Thymus (tissue), 11 donors: Measurements from ENCODE around the gene GPNMB. TPM values are rescaled to one million over a fixed set of nuclear protein-coding genes. Genes with fewer than 3 reads are reported as not detected.
"Not testable (repeated sequence)": the region's sequence is repeated elsewhere in the genome, so short reads cannot be mapped to it uniquely, and the experiment has no call there.

Experiments used
- DNase-seq, 9 donors: peaks; one replicate each; pipeline ENCODE4 v3.0.0-alpha.2; 2013; ENCODE audit warnings: low spot score in 9 of 9, low read depth in 6 of 9, missing footprints in 1 of 9
- H3K27ac ChIP-seq, 2 donors: one replicate each; pipeline ENCODE4 v1.5.1; 2013; ENCODE audit warnings: control low read depth in 1 of 2, low read depth in 1 of 2, low read length in 1 of 2, mild to moderate bottlenecking in 1 of 2, moderate library complexity in 1 of 2
- H3K27me3 ChIP-seq, 2 donors: one replicate each; pipeline ENCODE4 v1.5.1; 2013; ENCODE audit warnings: low read length in 1 of 2; ENCODE audit not compliant: control insufficient read depth in 2 of 2, insufficient read depth in 1 of 2
- H3K36me3 ChIP-seq, 2 donors: one replicate each; pipeline ENCODE4 v1.5.1; 2013; ENCODE audit warnings: low read length in 1 of 2, mild to moderate bottlenecking in 1 of 2, moderate library complexity in 1 of 2; ENCODE audit not compliant: control insufficient read depth in 2 of 2, insufficient read depth in 2 of 2
- H3K4me1 ChIP-seq, 2 donors: one replicate each; pipeline ENCODE4 v1.5.1; 2013; ENCODE audit warnings: low read length in 2 of 2; ENCODE audit not compliant: control insufficient read depth in 2 of 2, insufficient read depth in 2 of 2
- H3K4me3 ChIP-seq, 2 donors: one replicate each; pipeline ENCODE4 v1.5.1; 2013; ENCODE audit warnings: low read length in 2 of 2, control low read depth in 1 of 2, mild to moderate bottlenecking in 1 of 2
- H3K9me3 ChIP-seq, 2 donors: one replicate each; pipeline ENCODE4 v1.5.1; 2013; ENCODE audit warnings: low read length in 1 of 2, mild to moderate bottlenecking in 1 of 2; ENCODE audit not compliant: control insufficient read depth in 2 of 2, insufficient read depth in 1 of 2
- WGBS: extraction: QIAGEN DNeasy Blood & Tissue Kit; methylation state at CpG from one replicate; pipeline ENCODE4 v1.1.7; 2013; 5-methylcytosine and 5-hydroxymethylcytosine counted together
- polyA plus RNA-seq: library from polyadenylated mRNA; stranded (reverse); fragments of 200-250 nt; gene quantifications from one replicate; pipeline ENCODE4 v1.2.3, GENCODE V29; 2013
- total RNA-seq: library from RNA; stranded (reverse); fragments of 120-200 nt; gene quantifications from one replicate; pipeline ENCODE4 v1.2.4, GENCODE V29; 2013
- donor health status: healthy.

The GPNMB gene
- total and polyA plus RNA-seq, 2 donors = 63.4 to 150 TPM

DNA sequence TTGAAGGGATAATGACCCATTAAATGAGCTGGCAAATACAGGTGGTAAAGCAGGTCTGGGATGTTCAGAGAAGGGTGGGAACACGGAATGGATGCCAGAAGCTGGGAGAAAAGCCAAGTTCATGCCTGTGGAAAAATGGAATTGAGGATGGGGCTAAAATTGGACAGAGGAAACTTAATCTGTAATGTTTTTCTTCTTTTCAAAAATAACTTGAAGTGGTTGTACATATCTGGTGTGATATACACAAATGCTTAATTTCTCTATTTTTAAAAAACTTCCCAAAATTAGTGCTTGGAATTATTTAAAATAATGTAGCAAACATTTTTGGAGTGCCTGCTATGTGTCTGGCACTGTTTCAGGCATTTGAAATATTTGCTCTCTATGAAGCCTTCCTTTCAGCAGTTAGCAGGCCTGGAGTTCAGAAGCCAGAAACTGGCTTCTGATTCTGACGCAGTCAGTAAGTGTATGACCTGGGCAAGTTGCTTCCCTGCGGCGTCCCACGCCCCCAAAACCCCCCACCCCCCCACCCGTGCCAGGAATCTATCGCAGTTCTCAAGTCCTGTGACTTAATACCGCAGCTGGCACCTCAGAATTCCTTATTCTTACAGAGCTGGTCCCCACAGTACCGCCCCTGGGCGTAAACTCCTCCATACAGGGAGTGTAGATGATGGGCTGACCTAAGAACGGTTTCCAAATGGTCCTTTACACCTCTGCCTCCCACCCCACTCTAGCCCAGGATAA lies 51.7 kb downstream of the GPNMB start:
- no peak for DNase-seq
- 96% methylated on average over 11 of the region's 11 CpGs for WGBS
- Histone ChIP-seq H3K27ac (peak overlapping the region; percentile 75 to 77), H3K36me3 (peaks cover 5 to 6% of the 10 kb centered on the region in 2 donors), H3K9me3 (no peaks in the 10 kb centered on the region), H3K27me3 (peaks cover 0 to 2% of the 10 kb centered on the region in 2 donors), H3K4me1 (peaks cover 5 to 17% of the 10 kb centered on the region in 2 donors), H3K4me3 (peak overlapping the region; percentile 86)

DNA sequence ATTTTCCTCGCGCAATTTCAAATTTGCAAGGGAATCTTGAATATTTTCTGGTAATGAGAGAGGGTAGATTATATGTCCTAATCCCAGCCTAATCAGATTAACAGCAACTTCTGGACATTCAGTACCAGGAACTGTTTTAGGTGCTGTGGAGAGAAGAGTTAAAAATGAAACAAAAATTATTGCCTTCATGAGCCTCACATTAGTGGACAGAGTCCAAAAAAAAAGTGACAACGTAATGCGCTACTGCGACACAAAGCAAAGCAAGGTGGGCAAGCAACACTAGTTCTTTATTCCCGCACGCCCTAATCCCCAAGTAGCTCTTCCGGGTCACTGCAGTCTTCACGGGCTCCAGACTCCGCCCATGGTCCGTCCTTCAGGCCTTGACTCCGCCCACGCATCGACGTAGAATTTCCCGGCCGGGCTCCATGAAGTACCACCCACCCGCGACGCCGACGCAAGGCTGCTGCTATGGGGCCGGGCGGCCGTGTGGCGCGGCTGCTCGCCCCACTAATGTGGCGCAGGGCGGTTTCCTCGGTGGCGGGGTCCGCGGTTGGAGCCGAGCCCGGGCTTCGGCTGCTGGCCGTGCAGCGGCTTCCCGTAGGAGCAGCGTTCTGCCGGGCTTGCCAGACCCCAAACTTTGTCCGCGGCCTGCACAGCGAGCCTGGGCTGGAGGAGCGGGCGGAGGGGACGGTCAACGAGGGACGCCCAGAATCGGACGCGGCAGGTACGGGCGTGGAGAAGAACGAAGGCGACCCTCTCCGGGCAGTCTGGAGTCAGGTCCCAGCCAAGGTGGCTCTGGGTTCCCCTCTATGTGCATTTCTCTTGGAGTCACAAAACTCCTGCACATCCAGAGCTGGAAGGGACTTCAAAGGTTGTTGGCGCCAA lies 52.6 kb downstream of the GPNMB start, which contains the start of gene MALSU1:
TSS of gene MALSU1 (plus strand) at position 455 of the 885 bp plus-strand sequence. CDS start at position 469, 14 bp downstream.
- Histone ChIP-seq H3K27me3 (peaks cover 0 to 2% of the 10 kb centered on the region in 2 donors), H3K4me3 (peak within 1 kb of the TSS; percentile 86), H3K36me3 (peaks cover 5 to 10% of the 10 kb centered on the region in 2 donors), H3K27ac (peak within 1 kb of the TSS; percentile 75 to 78), H3K9me3 (no peaks in the 10 kb centered on the region), H3K4me1 (peaks cover 5 to 17% of the 10 kb centered on the region in 2 donors)
- DNase-seq = peak; percentile 92 to 99 (median 97)
- 1% methylated on average over 59 of the region's 59 CpGs for WGBS

DNA sequence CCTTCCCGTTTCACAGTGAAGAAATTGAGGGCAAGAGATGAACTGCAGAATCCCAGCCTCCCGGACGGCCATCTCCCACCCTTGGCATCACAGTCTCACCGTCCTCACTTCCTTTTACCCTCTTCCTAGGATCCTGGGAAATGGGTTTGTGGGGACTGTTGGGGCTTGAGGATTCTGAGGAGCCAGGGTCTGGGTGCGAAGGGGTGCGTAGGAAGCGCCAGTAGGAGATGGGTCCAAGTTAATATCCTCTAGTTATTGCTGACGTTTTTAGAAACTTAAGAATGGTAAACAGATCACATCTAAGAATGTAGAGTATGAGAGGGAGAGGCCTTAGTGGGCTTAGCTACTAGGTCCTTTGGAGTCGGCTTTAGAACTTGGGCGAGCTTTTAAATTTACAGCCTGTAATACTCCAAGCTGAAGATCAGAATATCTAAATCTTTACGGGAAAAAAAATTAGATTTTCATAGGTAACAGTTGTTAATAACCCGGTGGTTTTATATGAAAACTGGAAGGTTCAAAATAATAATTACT lies 53.3 kb downstream of the GPNMB start:
- H3K27me3 ChIP-seq = peaks cover 0 to 2% of the 10 kb centered on the region in 2 donors
- H3K36me3 ChIP-seq = peaks cover 5 to 10% of the 10 kb centered on the region in 2 donors
- peak overlapping the region; percentile 86 for H3K4me3 ChIP-seq
- 22% methylated on average over 12 of the region's 12 CpGs for WGBS
- no peak for DNase-seq
- H3K9me3 ChIP-seq = no peaks in the 10 kb centered on the region
- H3K4me1 ChIP-seq = peaks cover 5 to 17% of the 10 kb centered on the region in 2 donors
- peak overlapping the region; percentile 62 to 68 for H3K27ac ChIP-seq

DNA sequence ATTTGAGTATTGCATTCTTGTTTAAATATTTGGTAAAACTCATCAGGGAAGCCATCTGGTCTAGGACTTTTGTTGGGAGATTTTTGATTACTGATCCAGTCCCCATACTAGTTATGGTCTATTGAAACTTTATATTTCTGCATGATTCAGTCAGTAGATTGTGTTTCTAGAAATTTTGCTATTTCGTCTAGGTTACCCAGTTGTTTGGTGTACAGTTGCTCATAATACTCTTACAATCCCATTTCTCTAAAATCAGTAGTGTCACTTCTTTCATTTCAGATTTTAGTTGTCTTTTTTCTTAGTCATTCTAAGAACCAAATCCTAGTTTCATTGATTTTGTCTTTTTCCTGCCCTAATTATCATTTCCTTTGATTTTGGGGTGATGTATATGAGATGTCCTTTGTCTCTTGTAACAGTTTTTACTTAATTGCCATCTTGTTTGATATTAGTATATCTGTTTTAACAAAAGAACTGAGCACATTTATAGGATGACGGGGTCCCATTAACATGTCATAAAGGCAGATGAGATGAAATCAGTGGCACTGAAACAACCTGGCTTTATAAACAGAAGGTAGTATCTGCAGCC lies 60.5 kb downstream of the GPNMB start:
- Histone ChIP-seq H3K36me3 (peaks cover 18 to 47% of the 10 kb centered on the region in 2 donors), H3K9me3 (no peaks in the 10 kb centered on the region), H3K27ac (no peak overlapping the region), H3K27me3 (no peaks in the 10 kb centered on the region), H3K4me1 (no peaks in the 10 kb centered on the region), H3K4me3 (no peak overlapping the region)
- no peak for DNase-seq
- WGBS = 95% methylated on average over 2 of the region's 2 CpGs

DNA sequence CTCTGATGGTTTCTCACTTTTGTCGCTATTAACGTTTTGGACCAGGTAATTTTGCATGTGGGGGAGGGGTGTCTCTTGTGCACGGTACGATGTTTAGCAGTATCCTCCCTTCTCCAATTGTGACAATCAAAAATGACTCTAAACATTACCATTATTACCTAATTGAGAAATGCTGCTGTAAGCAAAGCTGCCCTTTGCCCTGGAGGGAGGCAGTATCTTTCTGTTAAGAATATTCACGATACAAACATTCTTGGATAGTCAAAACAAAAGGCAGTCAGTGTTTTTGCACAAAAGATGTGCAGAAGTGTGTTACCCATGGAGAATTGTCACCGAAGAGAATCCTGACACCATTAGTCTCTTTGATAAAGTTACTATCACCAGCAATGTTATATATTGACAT lies 62.2 kb downstream of the GPNMB start:
- 95% methylated on average over 6 of the region's 6 CpGs for WGBS
- Histone ChIP-seq H3K4me1 (no peaks in the 10 kb centered on the region), H3K9me3 (no peaks in the 10 kb centered on the region), H3K27me3 (no peaks in the 10 kb centered on the region), H3K4me3 (no peak overlapping the region), H3K36me3 (peaks cover 14 to 48% of the 10 kb centered on the region in 2 donors), H3K27ac (no peak overlapping the region)
- DNase-seq = no peak

DNA sequence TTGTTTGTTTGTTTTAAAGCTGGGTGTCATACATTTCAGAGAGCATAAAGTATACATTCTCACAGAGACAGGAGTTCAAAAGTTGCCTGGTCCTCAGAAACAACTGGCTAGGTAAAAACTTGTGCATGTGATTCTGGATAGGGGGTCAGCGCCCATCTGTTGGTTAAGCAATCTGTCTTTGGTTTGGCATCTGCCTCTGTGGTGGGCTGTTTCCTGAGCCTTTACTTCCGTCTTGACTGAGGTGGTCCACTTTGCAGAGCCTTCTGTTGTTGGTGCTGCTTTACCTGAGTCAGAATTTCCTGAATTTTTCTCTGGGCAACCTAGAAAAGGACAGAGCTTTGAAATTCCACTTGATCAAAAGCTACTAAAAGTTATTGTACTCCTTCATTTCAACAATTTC lies 65.6 kb downstream of the GPNMB start:
- not testable (repeated sequence) for H3K9me3 ChIP-seq, DNase-seq, H3K27me3 ChIP-seq, H3K27ac ChIP-seq, H3K4me1 ChIP-seq, H3K4me3 ChIP-seq
- peaks cover 14 to 57% of the 10 kb centered on the region in 2 donors for H3K36me3 ChIP-seq
- WGBS = 23% methylated on average over 2 of the region's 2 CpGs

DNA sequence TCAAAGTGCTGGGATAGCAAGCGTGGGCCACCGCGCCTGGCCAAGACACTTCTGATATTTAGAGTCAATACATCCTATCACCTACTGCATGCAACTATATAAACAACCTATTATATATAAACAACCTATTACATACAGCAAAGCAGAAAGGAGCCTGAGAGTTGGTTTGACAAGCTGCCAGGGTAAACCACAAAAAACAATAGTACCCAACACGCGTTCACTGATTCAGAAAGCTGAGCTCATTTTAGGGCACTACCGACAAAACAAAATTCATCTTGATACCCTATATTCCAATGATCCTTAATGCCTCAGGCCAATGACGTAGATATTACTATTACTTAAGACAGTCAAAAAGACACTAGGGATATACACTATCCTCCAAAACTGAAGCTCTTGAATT lies 68.8 kb downstream of the GPNMB start:
- Histone ChIP-seq H3K27me3 (no peaks in the 10 kb centered on the region), H3K36me3 (peaks cover 0 to 59% of the 10 kb centered on the region in 2 donors), H3K27ac (no peak overlapping the region), H3K4me1 (no peaks in the 10 kb centered on the region), H3K9me3 (no peaks in the 10 kb centered on the region), H3K4me3 (no peak overlapping the region)
- 64% methylated on average over 7 of the region's 7 CpGs for WGBS
- DNase-seq = no peak
